Endothelial cell of umbilical vein (primary cell): ENCODE measurements around the gene BDKRB2. TPM values are rescaled to one million over a fixed set of nuclear protein-coding genes. Genes with fewer than 3 reads are reported as not detected.

Experiments used
- BruUV-seq: library from RNA; stranded (reverse); fragments of 400-500 nt; replicated peaks from 2 replicates; lab custom pipeline; 2021; lab: Mats Ljungman, UMichigan
- CTCF ChIA-PET: fragments of 300-600, 350-600 bp; sonication (Branson Sonifier 250); formaldehyde crosslinking; loops from one replicate; lab custom pipeline; 2021; ENCODE audit warnings: antibody characterized with exemption, inconsistent platforms; lab: Charles Lee
- POLR2A ChIA-PET: fragments of 300-600, 350-600 bp; sonication (Branson Sonifier 250); formaldehyde crosslinking; loops from one replicate; lab custom pipeline; 2021; ENCODE audit warnings: antibody characterized with exemption, inconsistent platforms; lab: Charles Lee
- DNase-seq: peaks from one replicate; pipeline ENCODE4 v3.0.0-alpha.2; 2011; ENCODE audit warnings: low read depth, low spot score
- FAIRE-seq: peaks from 2 replicates; lab custom pipeline; 2011; peaks lifted over from hg19 to GRCh38; lab: Jason Lieb, UNC
- H2AFZ ChIP-seq: 2 replicates; pipeline ENCODE4 v1.6.0; 2012; ENCODE audit warnings: low read depth, low read length, control low read depth, inconsistent platforms
- H3K27ac ChIP-seq: 2 replicates; pipeline ENCODE4 v1.5.1; 2011; ENCODE audit warnings: low read depth, mild to moderate bottlenecking, control low read depth, low read length, moderate library complexity; ENCODE audit not compliant: insufficient read depth
- H3K27me3 ChIP-seq, 2 experiments: 2 replicates each; pipeline versions ENCODE4 v1.6.0 to v1.6.1; 2011; ENCODE audit warnings: low read length in 2 of 2, mixed read lengths in 1 of 2; ENCODE audit not compliant: control insufficient read depth in 2 of 2, insufficient read depth in 2 of 2
- H3K36me3 ChIP-seq, 2 experiments: 2 replicates in 1 of 2; 3 replicates in 1 of 2; pipeline ENCODE4 v1.5.1; 2011; ENCODE audit warnings: low read length in 2 of 2, mild to moderate bottlenecking in 1 of 2, moderate library complexity in 1 of 2; ENCODE audit not compliant: control insufficient read depth in 2 of 2, insufficient read depth in 2 of 2; ENCODE audit errors: extremely low read depth in 1 of 2
- H3K4me1 ChIP-seq: 3 replicates; pipeline ENCODE4 v1.5.1; 2011; ENCODE audit warnings: mild to moderate bottlenecking, low read length; ENCODE audit not compliant: control insufficient read depth, insufficient read depth; ENCODE audit errors: extremely low read depth
- H3K4me2 ChIP-seq: 2 replicates; pipeline ENCODE4 v1.6.1; 2011; ENCODE audit warnings: low read length, control low read depth, mixed read lengths; ENCODE audit not compliant: insufficient read depth
- H3K4me3 ChIP-seq, 3 experiments: fragments of 200-600 bp in 1 of 3; sonication (generic), shearing (Covaris generic) in 1 of 3; replicated peaks in 1 of 3; 2 replicates each; pipeline ENCODE4 v1.5.1; 2011 to 2016; ENCODE audit warnings: control low read depth in 3 of 3, low read length in 3 of 3, mild to moderate bottlenecking in 2 of 3, inconsistent platforms in 1 of 3, low read depth in 1 of 3, moderate library complexity in 1 of 3; ENCODE audit not compliant: insufficient read depth in 1 of 3
- H3K79me2 ChIP-seq: 2 replicates; pipeline ENCODE4 v1.6.0; 2012; ENCODE audit warnings: low read length, inconsistent platforms; ENCODE audit not compliant: control insufficient read depth, insufficient read depth
- H3K9ac ChIP-seq: replicated peaks from 2 replicates; pipeline ENCODE3; 2011; ENCODE audit warnings: low read length, control low read depth; ENCODE audit not compliant: insufficient read depth; ENCODE audit errors: extremely low read depth
- H3K9me1 ChIP-seq: replicated peaks from 3 replicates; pipeline ENCODE4 v1.6.0; 2011; ENCODE audit warnings: mild to moderate bottlenecking, low read length; ENCODE audit not compliant: control insufficient read depth, insufficient read depth; ENCODE audit errors: extremely low read depth
- H3K9me3 ChIP-seq: replicated peaks from 2 replicates; pipeline ENCODE4 v1.5.1; 2012; ENCODE audit warnings: low read length, inconsistent platforms; ENCODE audit not compliant: control insufficient read depth, insufficient read depth
- H4K20me1 ChIP-seq: replicated peaks from 2 replicates; pipeline ENCODE3; 2011; ENCODE audit warnings: mild to moderate bottlenecking, low read length; ENCODE audit not compliant: control insufficient read depth, insufficient read depth; ENCODE audit errors: extremely low read depth
- CTCF ChIP-seq, 2 donors: IDR thresholded peaks; 1 replicate in 1 of 2; 2 replicates in 1 of 2; pipeline ENCODE4 v1.5.1; 2011; ENCODE audit warnings: low read length in 2 of 2, mild to moderate bottlenecking in 2 of 2, moderate library complexity in 2 of 2, control low read depth in 1 of 2, inconsistent platforms in 1 of 2, low read depth in 1 of 2; ENCODE audit not compliant: insufficient read depth in 1 of 2; ENCODE audit errors: extremely low read depth in 1 of 2
- EZH2 ChIP-seq: IDR thresholded peaks from 2 replicates; pipeline ENCODE4 v1.6.1; 2012; ENCODE audit warnings: borderline replicate concordance, low read depth, mild to moderate bottlenecking, moderate library complexity, low read length, inconsistent platforms; ENCODE audit not compliant: severe bottlenecking
- FOS ChIP-seq: IDR thresholded peaks from 2 replicates; pipeline ENCODE4 v1.6.1; 2011; ENCODE audit warnings: mild to moderate bottlenecking, low read length, moderate library complexity, borderline replicate concordance; ENCODE audit not compliant: insufficient read depth
- GATA2 ChIP-seq: IDR thresholded peaks from 2 replicates; pipeline ENCODE4 v1.7.0; 2011; ENCODE audit warnings: low read depth, mild to moderate bottlenecking, moderate library complexity, mixed read lengths, low read length; ENCODE audit not compliant: insufficient read length, insufficient read depth
- JUN ChIP-seq: IDR thresholded peaks from 2 replicates; pipeline ENCODE4 v1.6.1; 2011; ENCODE audit warnings: borderline replicate concordance, low read depth; ENCODE audit not compliant: insufficient read length, insufficient read depth
- MAX ChIP-seq: IDR thresholded peaks from 2 replicates; pipeline ENCODE4 v1.6.1; 2011; ENCODE audit not compliant: insufficient read depth, insufficient read length
- MYC ChIP-seq: IDR thresholded peaks from one replicate; pipeline ENCODE4 v1.6.1; 2011; ENCODE audit warnings: mild to moderate bottlenecking, low read depth, low read length
- POLR2A ChIP-seq: IDR thresholded peaks from 2 replicates; pipeline ENCODE4 v1.6.1; 2012; ENCODE audit warnings: low read depth, mild to moderate bottlenecking, control low read depth, low read length
- POLR2AphosphoS5 ChIP-seq: IDR thresholded peaks from 2 replicates; pipeline ENCODE4 v1.6.1; 2012; ENCODE audit warnings: low read depth, mild to moderate bottlenecking, control low read depth, low read length, moderate library complexity; ENCODE audit not compliant: insufficient read depth
- dilution Hi-C: fragments of 300-500 bp; cut with MboI; formaldehyde crosslinking; loops from one replicate; pipeline ENCODE4 v1.15.0; 2019; ENCODE audit warnings: low sequenced_read_pairs; ENCODE audit not compliant: extremely low pct_ligation_motif_present
- intact Hi-C: fragments of 100-400 bp; cut with micrococcal nuclease; formaldehyde crosslinking; loops from one replicate; pipeline ENCODE4 v1.10.0; 2022
- polyA plus RNA-seq, 4 experiments: library from polyadenylated mRNA; depleted of rRNA in 3 of 4; stranded (reverse) in 3 of 4; unstranded in 1 of 4; fragments of >200 nt; gene quantifications; 2 replicates each; pipeline versions ENCODE4 v1.2.1 to v1.2.3, GENCODE V29; 2011 to 2012; ENCODE audit warnings: missing spikeins in 1 of 4
- total RNA-seq: library from RNA; stranded (reverse); gene quantifications from 2 replicates; pipeline ENCODE4 v1.2.3, GENCODE V29; 2021

The BDKRB2 gene
- total and polyA plus RNA-seq, 2 donors (not counting 3 experiments of a cell fraction or from before 2014, with no cell fraction given): 0.22 to 0.77 TPM

GRCh38 chr14:96225213-96225612 lies 20.6 kb downstream of the BDKRB2 start:
- Histone ChIP-seq H3K9ac (no peak overlapping the region), H3K79me2 (no peaks in the 10 kb centered on the region), H4K20me1 (no peaks in the 10 kb centered on the region), H3K9me1 (no peaks in the 10 kb centered on the region), H3K36me3 (no peaks in the 10 kb centered on the region), H3K4me1 (no peaks in the 10 kb centered on the region), H2AFZ (no peak overlapping the region), H3K9me3 (no peaks in the 10 kb centered on the region), H3K4me2 (no peak overlapping the region), H3K27me3 (no peaks in the 10 kb centered on the region), H3K27ac (no peak overlapping the region), H3K4me3 (no peak overlapping the region)
- FAIRE-seq (no peak), DNase-seq (no peak)
- BruUV-seq: no TSS peak
- dilution Hi-C loops: no loop called here
- TF ChIP-seq MAX (no peak), FOS (no peak), MYC (no peak), POLR2AphosphoS5 (no peak), CTCF (IDR thresholded peaks at IDR 0.05; ENCODE audit: extremely low read depth in 1 of 2, insufficient read depth in 1 of 2, low read depth in 1 of 2, low read length in 2 of 2) (no peak), GATA2 (no peak), POLR2A (no peak), JUN (no peak), EZH2 (no peak)
- ChIA-PET CTCF (no interaction called here), POLR2A (no interaction called here)
- intact Hi-C loops: no loop called here
